ENCODE results near the gene CEACAM18.

- TF ChIP-seq SIN3A (IDR thresholded peaks at IDR 0.05; ENCODE audit: borderline replicate concordance, insufficient read depth, low read length) (no peak), TAF1 (IDR thresholded peaks at IDR 0.05; ENCODE audit: borderline replicate concordance, insufficient read depth, low read length) (no peak)
Observed at GRCh38 chr19:51469162-51469561, 9.2 kb upstream of the CEACAM18 start.
